NCI-H510A treated with DMSO at 0.1 percent for 48 hours (cell line): ENCODE results near the gene SHISA6.

ENCODE experiments used
- DNase-seq: peaks from one replicate; lab custom pipeline; 2025; lab: John Stamatoyannopoulos, UW

The SHISA6 gene

GRCh38 chr17:11353601-11354000 is 112.6 kb downstream of the SHISA6 start:
- DNase-seq: no peak

GRCh38 chr17:11356371-11356770 is 115.4 kb downstream of the SHISA6 start:
- no peak for DNase-seq

- no peak for DNase-seq
Observed at GRCh38 chr17:11363565-11364117, 122.6 kb downstream of the SHISA6 start.

GRCh38 chr17:11366272-11366850 is 125.3 kb downstream of the SHISA6 start:
- DNase-seq: no peak

GRCh38 chr17:11369575-11369974 is 128.6 kb downstream of the SHISA6 start:
- DNase-seq: no peak

DNA sequence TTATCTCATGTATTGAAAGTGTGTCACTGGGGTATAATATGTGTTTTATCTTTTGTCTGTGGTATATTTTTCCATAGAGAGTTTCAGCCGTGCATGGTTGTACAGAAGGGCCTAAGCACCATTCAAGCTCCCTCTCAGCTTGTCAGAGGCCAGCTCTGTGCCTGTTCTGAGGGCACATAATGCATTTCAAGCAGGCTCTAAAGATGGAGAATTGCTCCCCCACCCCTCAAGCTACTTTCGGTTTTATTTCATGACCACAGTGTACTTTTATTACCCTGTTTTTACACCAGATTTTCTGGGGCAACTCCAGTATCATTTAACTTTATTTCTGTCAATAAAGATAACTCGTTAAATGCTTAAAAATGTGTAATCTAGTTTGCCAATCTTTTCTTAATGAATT is 131.7 kb downstream of the SHISA6 start:
- DNase-seq: no peak

DNA sequence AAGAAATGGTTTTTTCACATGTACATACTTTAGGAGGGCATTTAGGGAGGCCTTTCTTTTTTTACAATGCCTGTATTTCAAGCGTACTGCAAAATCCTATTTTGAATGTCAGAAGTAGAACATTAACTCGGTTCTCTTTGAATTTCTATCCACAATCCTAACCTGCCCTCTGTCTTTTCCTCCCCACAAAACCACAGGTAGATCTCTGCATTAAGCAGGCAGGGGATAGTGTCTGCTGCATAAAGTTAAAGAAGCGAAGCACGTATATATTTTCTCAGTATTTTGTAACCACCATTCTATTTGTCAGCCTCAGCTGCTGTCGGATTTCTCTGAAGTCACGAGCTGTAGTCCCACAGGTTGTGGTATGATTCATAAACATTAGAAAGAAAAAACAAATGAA is 137.5 kb downstream of the SHISA6 start:
- DNase-seq: no peak

GRCh38 chr17:11380761-11381160 is 139.7 kb downstream of the SHISA6 start:
- no peak for DNase-seq

DNA sequence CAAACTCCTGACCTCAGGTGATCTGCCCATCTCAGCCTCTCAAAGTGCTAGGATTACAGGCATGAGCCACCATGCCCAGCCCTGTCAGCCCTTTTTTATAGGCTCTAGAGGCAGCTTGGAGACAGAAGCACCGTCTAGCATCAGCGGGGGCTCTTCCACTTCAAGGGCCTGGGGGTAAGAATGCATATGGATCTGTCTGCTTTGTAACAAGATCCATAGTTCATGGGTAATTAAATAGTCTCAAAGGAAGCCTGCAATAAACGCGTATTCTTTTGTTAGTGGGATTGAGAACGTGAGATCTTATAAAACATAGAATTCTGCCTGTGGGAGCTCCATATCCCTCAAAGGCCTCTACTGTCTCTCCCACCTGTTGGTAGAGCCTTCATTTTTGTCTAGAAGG is 142.1 kb downstream of the SHISA6 start:
- no peak for DNase-seq

DNA sequence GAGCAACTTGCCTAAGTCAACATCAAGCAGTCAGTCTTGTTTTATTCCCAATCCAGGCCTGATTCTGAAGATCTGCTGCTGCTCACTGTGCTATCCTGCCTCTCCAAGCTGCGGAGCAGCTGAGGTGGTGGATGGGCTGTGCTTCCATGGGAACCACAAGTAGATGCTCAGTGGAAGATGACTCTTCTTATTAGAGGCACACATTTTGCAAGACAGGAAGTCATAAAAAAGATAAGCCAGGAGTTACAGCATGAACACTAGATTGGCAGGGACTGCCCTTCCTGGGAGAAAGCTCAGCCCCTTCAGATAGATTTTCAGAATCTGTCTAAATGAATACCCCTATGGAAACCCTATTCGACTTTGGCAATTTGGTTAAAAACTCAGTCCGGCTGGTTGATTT is 143.1 kb downstream of the SHISA6 start:
- DNase-seq: no peak

DNA sequence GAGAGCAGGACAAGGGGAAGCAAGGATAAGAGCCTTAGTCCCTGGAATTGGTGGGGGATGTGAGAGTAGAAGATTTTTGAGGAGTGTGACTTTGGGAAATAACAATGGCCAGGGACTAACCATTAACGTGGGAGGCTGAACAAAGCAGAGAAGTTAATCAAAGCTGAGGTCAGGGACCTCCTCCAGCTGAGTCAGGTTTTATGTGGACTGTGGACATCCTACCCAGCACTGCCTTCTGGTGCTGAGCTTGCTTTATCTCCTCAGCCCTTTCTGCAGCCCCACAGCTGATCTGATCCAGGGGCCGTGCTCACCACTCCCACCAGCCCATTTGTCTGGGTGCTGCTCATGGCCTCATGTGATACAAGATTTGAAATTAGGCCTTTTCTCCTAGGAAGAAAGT is 146.6 kb downstream of the SHISA6 start:
- DNase-seq: no peak

DNA sequence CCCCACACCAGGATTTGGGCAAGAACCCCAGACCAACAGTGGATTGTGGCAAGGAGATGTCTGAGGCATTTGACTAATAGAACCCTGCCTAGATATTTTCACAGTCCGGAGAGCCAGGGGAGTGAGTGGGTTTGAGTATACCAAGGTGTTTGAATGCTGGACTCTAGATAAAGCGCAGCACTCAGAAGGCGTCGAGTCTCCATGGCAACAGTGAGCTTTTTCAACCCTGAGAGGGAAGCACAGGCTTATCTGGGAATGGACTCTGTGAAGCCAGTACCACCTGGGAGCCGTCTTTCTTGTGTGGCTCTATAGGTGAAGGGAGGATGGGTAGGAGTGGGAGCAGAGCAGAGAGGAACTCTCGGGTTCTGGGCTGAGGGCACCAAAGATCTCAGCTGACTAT is 147.0 kb downstream of the SHISA6 start:
- DNase-seq: no peak

DNA sequence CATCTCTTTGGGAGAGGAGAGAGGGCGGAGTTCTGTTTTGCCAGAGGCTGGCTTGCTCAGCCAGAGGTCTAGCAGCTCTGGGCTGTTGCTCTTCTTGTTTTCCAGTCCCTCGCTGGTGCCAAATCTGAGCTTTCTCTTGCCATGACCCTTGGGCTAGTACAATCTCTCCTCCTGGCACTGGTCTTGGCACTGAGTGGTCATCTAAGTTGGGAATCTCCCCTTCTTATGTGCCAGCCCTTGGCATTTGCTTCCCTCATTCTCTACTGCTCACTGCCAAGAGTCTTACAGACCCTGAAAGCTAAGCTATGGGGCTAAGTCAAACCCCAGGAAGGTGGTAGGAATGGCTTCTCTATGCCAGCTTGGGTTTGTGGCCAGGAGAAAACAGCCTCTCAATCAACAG is 148.6 kb downstream of the SHISA6 start:
- no peak for DNase-seq

DNA sequence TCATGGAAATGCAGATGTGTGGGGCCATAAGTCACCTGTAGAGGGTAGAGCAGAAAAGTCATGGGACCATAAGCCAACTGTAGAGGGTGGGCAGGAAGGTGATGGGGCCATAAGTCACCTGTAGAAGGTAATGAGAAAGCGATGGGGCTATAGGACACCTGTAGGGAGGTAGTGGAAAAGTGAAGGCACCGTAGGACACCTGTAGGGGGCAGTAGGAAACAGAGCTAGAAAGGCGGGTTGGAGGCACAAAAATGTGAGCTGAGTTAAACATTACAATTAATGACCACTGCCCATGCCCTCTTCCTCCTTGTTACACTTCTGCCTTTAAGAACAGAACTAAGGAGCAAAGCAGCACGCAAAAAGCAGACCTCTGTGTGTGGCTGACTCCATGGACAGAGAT is 150.1 kb downstream of the SHISA6 start:
- no peak for DNase-seq

DNA sequence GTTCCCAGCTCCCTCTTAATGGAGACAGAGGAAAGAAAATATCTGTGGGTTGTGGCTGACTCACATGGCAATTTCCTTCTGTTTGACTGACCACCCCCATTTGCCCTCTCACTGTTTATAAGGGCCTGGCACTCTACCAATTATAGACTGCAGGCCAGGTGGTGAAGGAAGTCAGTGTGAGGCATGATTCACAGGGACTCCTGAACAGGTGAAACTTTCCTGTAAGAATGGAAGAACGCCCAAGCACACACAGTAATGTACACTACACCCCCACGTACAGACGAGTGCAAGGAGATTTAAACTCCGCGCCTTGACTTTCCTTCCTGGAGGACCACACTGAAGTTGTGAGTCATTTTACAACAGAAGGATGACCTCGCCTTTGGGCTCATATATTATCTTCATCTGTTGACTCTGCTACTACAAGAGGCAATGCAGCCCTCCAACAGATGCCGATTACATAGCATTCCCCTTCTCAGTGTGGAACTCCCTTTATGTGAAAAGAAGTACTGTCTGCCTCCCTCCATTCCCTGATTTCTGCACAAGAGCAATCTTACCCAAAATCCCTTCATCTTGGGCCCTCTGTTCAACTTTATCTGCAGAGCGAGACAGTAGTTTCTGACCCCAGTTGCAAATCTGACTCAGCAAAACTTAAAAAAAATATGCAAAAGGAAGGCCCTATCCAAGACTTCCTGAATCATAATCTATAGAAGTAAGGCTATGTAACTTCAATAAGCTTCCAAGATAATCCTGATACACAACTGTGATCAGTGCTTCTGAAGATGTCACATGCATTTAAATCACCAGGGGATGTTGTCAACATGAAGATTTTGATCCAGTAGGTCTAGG is 163.6 kb downstream of the SHISA6 start:
- no peak for DNase-seq

- no peak for DNase-seq
Observed at GRCh38 chr17:11406716-11407115, 165.7 kb downstream of the SHISA6 start.

DNA sequence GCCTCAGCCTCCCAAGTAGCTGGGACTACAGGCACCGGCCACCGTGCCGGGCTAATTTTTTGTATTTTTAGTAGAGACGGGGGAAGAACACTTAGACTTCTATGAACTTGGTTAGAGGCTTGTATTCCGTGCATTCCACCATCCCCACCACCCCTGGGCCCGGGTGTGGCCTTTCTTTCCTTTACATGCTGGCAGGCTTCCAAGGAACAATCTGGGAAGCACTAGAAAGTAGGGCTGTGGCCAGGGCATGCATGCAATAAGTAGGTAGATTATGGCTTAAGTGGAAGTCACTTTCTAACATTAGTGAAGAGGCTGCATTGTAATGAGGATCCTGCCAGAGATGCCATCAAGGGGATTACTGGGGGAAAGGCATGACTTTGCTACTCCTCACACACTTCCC is 171.6 kb downstream of the SHISA6 start:
- DNase-seq: no peak

DNA sequence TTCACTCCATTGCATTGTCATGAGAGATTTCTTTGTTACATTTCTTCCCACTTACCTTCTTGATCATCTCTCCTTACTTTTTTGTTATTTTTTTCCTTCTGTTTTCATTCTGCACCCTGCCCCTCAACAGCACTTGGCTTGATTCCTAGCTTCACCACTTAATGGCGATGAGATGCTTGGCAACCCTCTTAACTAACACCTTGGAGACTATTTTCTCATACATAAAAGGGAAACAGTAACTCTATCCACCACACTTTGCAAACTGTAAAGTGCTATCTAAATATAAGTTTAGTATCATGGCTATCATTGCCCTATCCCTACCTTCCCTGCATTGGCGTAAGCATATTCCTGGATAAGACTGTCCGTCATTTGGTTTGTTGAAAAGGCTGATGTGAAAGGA is 177.3 kb downstream of the SHISA6 start:
- DNase-seq: no peak

DNA sequence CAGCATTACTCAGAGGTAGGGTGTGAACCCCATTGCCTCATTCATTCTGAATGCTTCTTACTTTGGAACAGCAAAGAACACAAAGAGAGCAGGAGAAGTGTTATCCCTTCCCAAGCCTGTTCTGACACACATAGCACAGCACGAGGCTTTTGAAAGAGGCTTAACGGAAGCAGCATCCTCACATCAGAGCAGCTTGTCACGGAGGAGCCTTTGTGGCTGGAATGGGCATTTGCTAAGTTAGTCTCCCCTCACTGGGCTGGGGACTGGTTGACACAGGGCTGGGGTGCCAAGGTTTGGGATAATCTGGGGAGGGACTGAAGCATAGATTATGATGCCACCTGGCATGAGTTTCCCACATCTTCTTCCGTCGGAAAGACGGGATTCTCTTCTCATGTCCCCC is 189.7 kb downstream of the SHISA6 start:
- no peak for DNase-seq

DNA sequence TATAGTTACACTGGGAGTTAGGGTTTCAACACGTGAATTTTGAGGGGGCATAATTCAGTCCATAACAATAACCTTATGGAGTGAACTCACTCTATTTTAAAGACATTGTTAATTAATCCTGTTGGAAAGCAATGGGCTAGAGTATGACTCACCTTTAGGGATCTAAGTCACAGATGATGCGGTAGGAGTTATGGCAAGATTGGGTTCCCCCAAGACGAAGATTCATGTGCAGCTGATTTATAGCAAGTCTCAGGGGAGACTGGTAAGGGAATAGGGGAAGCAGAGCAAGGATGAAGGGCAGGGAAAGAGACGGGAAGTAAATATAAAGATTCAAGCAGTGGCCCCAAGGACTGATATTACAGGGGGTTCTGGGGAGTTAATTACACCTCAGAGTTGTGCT is 197.7 kb downstream of the SHISA6 start:
- no peak for DNase-seq

GRCh38 chr17:11441004-11441403 is 200.0 kb downstream of the SHISA6 start:
- DNase-seq: no peak

DNA sequence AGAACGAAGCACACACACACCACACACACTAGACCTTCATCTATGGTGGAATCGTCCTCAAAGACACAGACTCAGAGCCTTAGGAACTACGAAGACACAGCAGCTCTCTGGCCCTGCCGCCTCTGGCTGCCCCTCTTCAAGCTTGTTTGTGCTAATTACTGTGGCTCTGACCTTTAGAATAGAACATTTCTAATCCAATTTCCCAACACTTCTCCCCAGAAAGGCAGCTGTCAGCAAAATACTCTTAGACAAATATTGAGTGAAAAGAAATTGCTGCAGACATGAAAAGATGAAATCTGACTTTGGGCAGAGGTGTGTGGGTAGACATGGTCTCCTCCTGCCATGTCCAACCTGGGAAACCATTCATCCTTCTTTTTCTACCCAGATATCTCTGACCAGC is 205.3 kb downstream of the SHISA6 start:
- no peak for DNase-seq

DNA sequence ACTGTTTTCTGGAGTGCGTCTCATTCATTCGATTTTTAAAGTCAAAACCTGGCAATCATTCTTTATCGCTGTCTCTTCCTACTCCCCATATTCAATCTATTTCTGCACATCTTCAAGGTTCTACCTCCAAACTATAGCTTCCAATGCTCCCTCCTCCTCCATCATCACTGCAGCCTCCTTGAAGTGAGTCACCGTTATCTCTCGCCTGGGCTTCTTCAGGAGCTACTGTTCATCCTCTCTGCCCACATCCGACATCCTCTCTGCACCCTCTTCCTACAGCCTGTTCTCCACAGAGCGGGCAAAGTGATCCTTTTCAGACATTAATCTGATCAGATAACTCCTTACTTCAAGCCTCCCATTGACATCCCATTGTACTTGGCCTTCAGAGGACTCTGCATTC is 213.1 kb downstream of the SHISA6 start:
- DNase-seq: no peak

DNA sequence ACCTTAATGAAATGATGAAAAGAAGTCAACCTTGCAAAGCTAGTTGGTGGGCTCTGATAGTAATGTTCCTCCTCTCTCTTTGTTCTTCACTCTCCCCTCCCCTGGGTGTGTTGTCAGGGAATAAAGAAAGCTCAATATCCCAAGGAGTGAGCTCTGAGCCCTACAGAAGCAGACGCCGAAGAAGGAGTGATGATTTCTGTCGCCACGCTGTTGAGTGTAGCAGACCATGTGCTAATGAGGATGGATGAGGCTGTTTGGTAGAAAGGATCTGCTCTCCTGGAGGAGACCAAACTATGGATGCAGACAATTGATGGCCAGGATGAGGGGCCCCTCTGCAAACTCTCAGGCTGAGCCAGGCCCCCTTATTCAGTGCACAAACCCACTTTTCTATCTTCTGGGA is 217.3 kb downstream of the SHISA6 start:
- DNase-seq: no peak
